ENCODE measurements around the gene ZNF282.

Gene ZNF282

GRCh38 chr7:149199234-149199995 is 4.1 kb downstream of the ZNF282 start:
- Histone ChIP-seq H3K4me3 (ENCODE audit: low read depth in 1 of 2, low read length in 2 of 2) (no peak overlapping the region), H3K4me1 (ENCODE audit: insufficient read depth, low read length) (peaks cover 33% of the 10 kb centered on the region), H3K9me3 (ENCODE audit: insufficient read depth, low read length, severe bottlenecking) (no peaks in the 10 kb centered on the region), H3K27ac (ENCODE audit: low read length) (no peak overlapping the region), H2AFZ (ENCODE audit: low read depth, low read length) (no peak overlapping the region), H3K79me2 (ENCODE audit: insufficient read depth, low read length) (peaks cover 80% of the 10 kb centered on the region), H3K36me3 (ENCODE audit: insufficient read depth, low read length) (peaks cover 64% of the 10 kb centered on the region), H3K4me2 (ENCODE audit: insufficient read depth, low read length) (0 out of 2 replicates have a peak overlapping the region, but pooled peaks have one; percentile 16), H3K27me3 (ENCODE audit: insufficient read depth, low read length, poor library complexity) (no peaks in the 10 kb centered on the region), H4K20me1 (ENCODE audit: insufficient read depth, low read length) (peaks cover 39% of the 10 kb centered on the region), H3K9ac (ENCODE audit: low read depth, low read length) (no peak overlapping the region)
- ATAC-seq (ENCODE audit: insufficient read depth, low read depth) (no peak), DNase-seq (no peak)
- TF ChIP-seq CTCF (IDR thresholded peaks at IDR 0.05; ENCODE audit: borderline replicate concordance, extremely low read depth, low read length, poor library complexity, severe bottlenecking): no peak
- no peak for TF ChIP-seq EZH2 (IDR thresholded peaks at IDR 0.05; ENCODE audit: borderline replicate concordance, low read depth, low read length, severe bottlenecking)

GRCh38 chr7:149202831-149203231 is 7.5 kb downstream of the ZNF282 start:
- TF ChIP-seq EZH2 (IDR thresholded peaks at IDR 0.05; ENCODE audit: borderline replicate concordance, low read depth, low read length, severe bottlenecking) (no peak), CTCF (IDR thresholded peaks at IDR 0.05; ENCODE audit: borderline replicate concordance, extremely low read depth, low read length, poor library complexity, severe bottlenecking) (no peak)
- ATAC-seq (ENCODE audit: insufficient read depth, low read depth) (no peak), DNase-seq (no peak)
- peaks cover 10% of the 10 kb centered on the region; the same call in 1 of the 2 replicates for H3K4me1 ChIP-seq (ENCODE audit: insufficient read depth, low read length)
- H4K20me1 ChIP-seq (ENCODE audit: insufficient read depth, low read length): peaks cover 35% of the 10 kb centered on the region; the same call in 1 of the 2 replicates
- no peak overlapping the region for H3K4me2 ChIP-seq (ENCODE audit: insufficient read depth, low read length)
- peaks cover 87% of the 10 kb centered on the region for H3K36me3 ChIP-seq (ENCODE audit: insufficient read depth, low read length)
- H3K27ac ChIP-seq (ENCODE audit: low read length): no peak overlapping the region
- no peaks in the 10 kb centered on the region for H3K9me3 ChIP-seq (ENCODE audit: insufficient read depth, low read length, severe bottlenecking)
- no peak overlapping the region for H2AFZ ChIP-seq (ENCODE audit: low read depth, low read length)
- no peaks in the 10 kb centered on the region for H3K27me3 ChIP-seq (ENCODE audit: insufficient read depth, low read length, poor library complexity)
- no peak overlapping the region for H3K4me3 ChIP-seq (ENCODE audit: low read depth in 1 of 2, low read length in 2 of 2)
- peaks cover 54% of the 10 kb centered on the region for H3K79me2 ChIP-seq (ENCODE audit: insufficient read depth, low read length)
- H3K9ac ChIP-seq (ENCODE audit: low read depth, low read length): no peak overlapping the region

- Histone ChIP-seq H3K4me2 (ENCODE audit: insufficient read depth, low read length) (no peak overlapping the region), H3K27ac (ENCODE audit: low read length) (no peak overlapping the region), H3K4me3 (ENCODE audit: low read depth in 1 of 2, low read length in 2 of 2) (no peak overlapping the region), H3K9ac (ENCODE audit: low read depth, low read length) (no peak overlapping the region), H3K79me2 (ENCODE audit: insufficient read depth, low read length) (peaks cover 33% of the 10 kb centered on the region), H3K4me1 (ENCODE audit: insufficient read depth, low read length) (no peaks in the 10 kb centered on the region), H2AFZ (ENCODE audit: low read depth, low read length) (no peak overlapping the region), H3K27me3 (ENCODE audit: insufficient read depth, low read length, poor library complexity) (no peaks in the 10 kb centered on the region), H3K9me3 (ENCODE audit: insufficient read depth, low read length, severe bottlenecking) (no peaks in the 10 kb centered on the region), H3K36me3 (ENCODE audit: insufficient read depth, low read length) (peaks cover 83% of the 10 kb centered on the region), H4K20me1 (ENCODE audit: insufficient read depth, low read length) (peaks cover 26% of the 10 kb centered on the region; the same call in 1 of the 2 replicates)
- TF ChIP-seq EZH2 (IDR thresholded peaks at IDR 0.05; ENCODE audit: borderline replicate concordance, low read depth, low read length, severe bottlenecking): no peak
- TF ChIP-seq CTCF (IDR thresholded peaks at IDR 0.05; ENCODE audit: borderline replicate concordance, extremely low read depth, low read length, poor library complexity, severe bottlenecking): no peak
- ATAC-seq (ENCODE audit: insufficient read depth, low read depth) (no peak), DNase-seq (no peak)
Observed at GRCh38 chr7:149205690-149206381, 10.5 kb downstream of the ZNF282 start.

All from DND-41 (cell line).